GM18868 (cell line): ENCODE measurements around the gene PHETA1.
"Not testable (repeated sequence)": the region's sequence is repeated elsewhere in the genome, so short reads cannot be mapped to it uniquely, and the experiment has no call there.

Experiments used
- ATAC-seq: cut with Tn5 transposase; IDR thresholded peaks from one replicate; pipeline ENCODE4 v1.9.1; 2021; ENCODE audit warnings: mild to moderate bottlenecking, moderate library complexity; ENCODE audit not compliant: unreplicated experiment

The PHETA1 gene

DNA sequence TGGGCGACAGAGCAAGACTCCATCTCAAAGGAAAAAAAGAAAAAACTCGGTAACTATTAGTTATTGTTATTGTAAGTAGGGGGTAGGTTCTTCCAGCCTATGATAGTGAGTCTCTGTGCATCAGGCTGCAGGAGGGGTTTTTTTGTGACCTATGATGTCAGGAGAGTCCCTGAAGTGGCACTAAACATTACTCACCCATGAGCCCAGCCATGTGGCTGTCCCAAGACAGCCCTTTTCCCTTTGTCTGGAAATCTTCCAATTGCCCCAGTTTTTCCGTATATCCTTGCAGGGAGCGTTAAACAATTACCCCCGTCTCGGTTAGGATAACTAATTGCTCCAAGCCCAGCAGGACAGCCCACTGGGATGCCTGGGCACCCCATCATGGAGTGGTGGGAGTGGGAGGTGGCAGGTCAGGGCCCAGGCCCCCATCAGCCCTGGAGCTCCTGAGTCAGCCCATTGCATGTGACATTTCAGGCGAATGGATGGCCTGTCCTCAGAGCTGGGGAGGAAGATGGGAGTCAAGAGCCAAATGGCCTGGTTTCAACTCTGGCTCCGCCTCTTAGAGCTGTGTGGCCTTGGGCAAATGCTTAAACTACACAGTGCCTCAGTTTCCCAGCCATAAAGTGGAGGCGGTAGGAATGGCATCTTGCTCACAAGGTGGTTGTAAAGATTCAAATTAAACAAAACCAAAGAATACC, 16.4 kb downstream of the PHETA1 start:
- ATAC-seq = no peak

- ATAC-seq = no peak
Observed at GRCh38 chr12:111351026-111351425, 17.9 kb downstream of the PHETA1 start.

- no peak for ATAC-seq
Observed at GRCh38 chr12:111349748-111350520, 19.0 kb downstream of the PHETA1 start.

DNA sequence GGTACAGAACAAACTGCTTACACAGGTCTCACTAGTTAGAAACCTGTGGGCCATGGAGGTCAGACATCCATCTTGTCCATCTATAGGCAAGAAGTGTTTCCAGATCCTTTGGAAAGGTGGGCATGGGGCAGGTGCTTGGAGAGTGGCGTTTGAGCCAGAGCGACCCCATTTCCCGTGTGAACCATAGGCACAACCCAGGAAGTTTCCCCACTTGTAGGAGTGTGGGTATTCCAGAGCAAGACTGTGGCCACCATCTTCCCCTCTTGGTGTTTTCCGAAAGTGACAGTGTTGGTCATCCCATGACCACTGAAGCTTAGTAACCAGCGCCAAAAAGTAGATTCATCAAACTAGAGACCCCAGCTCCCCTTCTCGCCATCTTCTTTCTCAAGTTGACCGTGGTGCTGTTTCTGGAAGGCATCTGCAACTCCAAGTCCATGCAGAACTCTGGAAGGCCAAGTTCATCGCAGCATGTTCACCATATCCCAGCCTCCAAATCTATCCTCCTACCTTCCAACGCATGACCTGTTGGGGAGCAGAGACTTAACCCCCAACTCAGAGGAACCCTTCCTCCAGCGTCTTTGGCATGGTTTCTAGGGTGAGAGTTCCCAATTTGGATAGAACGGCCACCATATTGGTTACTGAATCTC, 19.7 kb downstream of the PHETA1 start:
- ATAC-seq = no peak

- ATAC-seq = no peak
Observed at GRCh38 chr12:111347891-111348644, 20.8 kb downstream of the PHETA1 start.

DNA sequence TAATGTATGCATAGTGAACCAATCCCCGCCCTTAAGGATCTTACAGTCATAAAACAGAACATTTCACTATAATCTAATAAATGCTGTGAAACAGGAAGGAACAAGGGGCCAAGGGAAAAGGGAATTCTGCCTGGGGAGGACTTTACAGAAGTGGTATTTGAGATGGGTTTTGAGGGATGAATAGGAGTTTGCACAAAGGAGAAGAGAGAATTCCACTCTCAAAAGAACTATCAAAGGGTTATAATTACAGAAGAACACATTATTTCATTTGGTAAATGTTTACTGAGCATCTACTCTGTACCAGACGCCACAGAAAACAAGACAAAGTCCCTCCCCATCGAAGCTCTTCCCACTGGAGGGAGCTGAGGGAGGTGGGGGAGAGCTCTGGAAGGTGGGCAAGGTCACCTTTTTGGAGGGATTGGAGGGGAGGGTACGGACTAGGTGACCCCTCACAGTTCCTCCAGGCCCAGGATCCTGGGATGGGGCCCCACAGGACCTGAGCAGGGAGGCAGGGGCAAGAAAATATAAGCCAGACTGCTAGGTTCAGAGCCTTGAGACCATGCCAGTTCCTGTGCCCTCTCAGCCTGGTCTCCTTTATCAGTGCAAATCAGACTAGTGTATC, 24.5 kb downstream of the PHETA1 start:
- no peak for ATAC-seq

- ATAC-seq = no peak
Observed at GRCh38 chr12:111343181-111343580, 25.7 kb downstream of the PHETA1 start.

DNA sequence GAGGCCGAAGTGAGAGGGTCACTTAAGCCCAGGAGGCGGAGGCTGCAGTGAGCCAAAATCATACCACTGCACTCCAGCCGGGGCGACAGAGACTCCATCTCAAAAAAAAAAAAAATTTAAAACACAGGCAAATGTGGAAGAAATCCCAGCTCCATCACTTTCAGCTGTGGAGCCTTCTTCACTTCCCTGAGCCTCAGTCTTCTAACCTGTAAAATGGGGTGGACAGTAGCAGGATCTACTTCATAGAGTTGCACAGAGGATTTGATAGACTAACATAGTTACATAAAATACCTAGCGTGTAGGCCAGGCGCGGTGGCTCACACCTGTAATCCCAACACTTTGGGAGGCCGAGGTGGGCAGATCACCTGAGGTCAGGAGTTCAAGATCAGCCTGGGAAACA, 26.5 kb downstream of the PHETA1 start:
- ATAC-seq = no peak

- ATAC-seq = no peak
Observed at GRCh38 chr12:111341426-111342065, 27.3 kb downstream of the PHETA1 start.

GRCh38 chr12:111340680-111341079, 28.2 kb downstream of the PHETA1 start:
- not testable (repeated sequence) for ATAC-seq

DNA sequence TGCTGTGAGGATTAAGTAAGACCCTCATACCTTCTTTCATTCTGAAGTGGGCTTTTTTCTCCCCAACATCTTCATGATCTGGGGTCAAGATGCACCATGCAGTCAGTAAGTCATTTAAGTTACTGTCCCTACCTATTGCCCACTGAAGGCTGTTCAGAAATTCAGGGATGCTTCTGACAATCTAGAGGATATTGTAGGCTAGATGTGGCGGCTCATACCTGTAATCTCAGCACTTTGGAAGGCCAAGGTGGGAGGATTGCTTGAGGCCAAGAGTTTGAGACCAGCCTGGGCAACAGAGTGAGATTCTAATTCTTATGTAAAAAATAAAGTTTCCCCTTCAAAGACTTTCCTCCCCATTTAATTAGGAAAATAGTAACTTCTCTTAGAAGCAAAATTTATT, 28.7 kb downstream of the PHETA1 start:
- ATAC-seq = no peak

DNA sequence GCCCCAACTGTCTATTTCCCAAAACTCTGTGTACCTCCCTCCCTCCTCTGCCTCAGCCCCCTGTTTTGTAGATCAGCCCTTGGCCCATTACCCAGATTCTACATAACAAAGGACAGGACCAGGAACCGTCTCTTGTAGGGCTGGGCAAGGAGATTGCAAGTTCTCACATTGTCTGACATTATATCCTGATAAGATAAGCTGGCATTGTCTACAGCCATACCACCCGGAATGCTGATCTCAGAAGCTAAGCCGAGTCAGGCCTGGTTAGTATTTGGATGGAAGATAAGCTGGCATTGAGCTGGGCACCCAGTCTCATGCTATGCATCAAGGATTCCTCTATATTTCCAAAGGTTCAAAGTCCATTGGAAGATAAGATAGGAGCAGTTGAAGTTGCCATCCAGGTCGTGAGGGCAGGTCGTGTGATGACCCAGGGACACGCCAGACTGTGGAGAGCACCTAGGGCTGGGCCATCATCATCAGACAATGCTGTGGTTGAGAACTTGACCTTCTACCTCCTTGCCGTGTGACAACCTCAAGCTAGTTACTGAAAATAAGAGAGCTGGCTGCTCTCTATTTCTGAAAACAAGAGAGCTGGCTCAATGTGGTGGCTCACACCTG, 29.5 kb downstream of the PHETA1 start:
- ATAC-seq = no peak

- no peak for ATAC-seq
Observed at GRCh38 chr12:111338096-111338495, 30.8 kb downstream of the PHETA1 start.

DNA sequence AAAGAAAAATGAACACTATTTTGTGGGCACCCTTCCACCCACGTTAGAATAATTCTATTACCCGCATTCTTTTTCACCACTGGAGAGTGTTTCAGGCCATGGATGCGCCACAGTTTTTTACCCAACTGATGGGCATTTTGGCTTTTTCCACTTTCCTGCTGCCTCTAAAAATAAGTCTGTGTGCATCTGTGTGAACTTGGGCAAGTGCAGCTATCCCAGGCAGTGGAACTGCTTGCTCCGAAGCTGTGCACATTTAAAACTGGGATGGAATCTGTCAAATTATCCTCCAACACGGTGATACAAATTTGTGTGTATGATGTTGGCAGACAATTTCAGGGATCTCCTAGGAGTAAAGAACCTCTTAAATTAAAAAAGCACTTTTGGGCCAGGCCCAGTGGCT, 31.5 kb downstream of the PHETA1 start:
- ATAC-seq = no peak

DNA sequence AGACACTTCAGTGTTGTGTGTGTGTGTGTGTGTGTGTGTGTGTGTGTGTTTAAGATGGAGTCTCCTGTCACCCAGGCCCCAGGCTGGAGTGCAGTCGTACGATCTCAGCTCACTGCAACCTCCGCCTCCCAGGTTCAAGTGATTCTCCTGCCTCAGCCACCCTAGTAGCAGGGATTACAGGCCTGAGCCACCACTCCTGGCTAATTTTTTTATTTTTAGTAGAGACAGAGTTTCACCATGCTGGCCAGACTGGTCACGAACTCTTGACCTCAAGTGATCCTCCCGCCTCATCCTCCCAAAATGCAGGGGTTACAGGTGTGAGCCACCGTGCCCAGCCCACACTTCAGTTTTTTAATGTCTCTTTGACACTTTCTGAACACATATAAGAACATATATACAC, 32.5 kb downstream of the PHETA1 start:
- not testable (repeated sequence) for ATAC-seq

DNA sequence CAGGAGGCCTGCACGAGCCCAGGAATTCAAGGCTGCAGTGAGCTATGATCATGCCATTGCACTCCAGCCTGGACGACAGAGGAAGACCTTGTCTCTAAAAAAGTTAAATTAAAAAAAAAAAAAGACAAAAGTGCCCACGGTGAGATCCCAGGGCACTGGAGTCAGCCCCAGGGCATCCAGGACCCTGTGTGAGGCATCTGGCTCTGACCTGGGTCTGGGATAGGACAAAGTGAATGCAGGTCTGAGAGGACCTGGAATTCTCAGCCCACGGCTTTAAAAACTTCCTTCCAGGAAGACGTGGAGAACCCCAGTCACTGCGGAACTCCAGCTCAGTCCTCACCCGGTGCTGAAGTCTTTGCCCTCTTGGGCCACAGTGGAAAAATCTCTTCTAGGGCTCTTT, 33.1 kb downstream of the PHETA1 start:
- ATAC-seq = no peak

GRCh38 chr12:111335301-111335700, 33.6 kb downstream of the PHETA1 start:
- not testable (repeated sequence) for ATAC-seq

DNA sequence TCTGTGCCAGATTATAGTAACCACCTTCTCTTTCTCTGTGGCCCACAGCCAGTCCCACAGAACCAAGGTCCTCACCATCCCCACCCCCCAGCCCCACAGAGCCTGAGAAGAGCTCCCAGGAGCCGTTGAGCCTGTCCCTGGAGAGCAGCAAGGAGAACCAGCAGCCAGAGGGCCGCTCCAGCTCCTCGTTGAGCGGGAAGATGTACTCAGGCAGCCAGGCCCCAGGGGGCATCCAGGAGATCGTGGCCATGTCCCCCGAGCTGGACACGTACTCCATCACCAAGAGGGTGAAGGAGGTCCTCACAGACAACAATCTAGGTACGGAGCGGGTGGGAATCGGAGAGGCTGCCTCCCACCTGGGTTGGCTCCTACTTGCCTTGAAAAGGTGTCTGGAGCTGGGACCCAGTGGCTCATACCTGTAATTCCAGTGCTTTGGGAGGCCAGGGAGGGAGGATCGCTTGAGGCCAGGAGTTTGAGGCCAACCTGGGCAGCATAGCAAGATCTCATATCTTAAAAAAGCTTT, 34.4 kb downstream of the PHETA1 start:
- no peak for ATAC-seq
